Measurements from ENCODE around the gene NUTM2F.
"Not testable (repeated sequence)": the region's sequence is repeated elsewhere in the genome, so short reads cannot be mapped to it uniquely, and the experiment has no call there.

NUTM2F gene

GRCh38 chr9:94277885-94278536 lies 50.4 kb downstream of the NUTM2F start:
- no peak for DNase-seq (ENCODE audit: low read depth)
- TF ChIP-seq CTCF (IDR thresholded peaks at IDR 0.05; ENCODE audit: control insufficient read depth, insufficient read depth, low read depth, low read length, missing control alignments): no peak
- no peak overlapping the region for H3K4me3 ChIP-seq (ENCODE audit: control insufficient read depth, low read depth, low read length)

DNA sequence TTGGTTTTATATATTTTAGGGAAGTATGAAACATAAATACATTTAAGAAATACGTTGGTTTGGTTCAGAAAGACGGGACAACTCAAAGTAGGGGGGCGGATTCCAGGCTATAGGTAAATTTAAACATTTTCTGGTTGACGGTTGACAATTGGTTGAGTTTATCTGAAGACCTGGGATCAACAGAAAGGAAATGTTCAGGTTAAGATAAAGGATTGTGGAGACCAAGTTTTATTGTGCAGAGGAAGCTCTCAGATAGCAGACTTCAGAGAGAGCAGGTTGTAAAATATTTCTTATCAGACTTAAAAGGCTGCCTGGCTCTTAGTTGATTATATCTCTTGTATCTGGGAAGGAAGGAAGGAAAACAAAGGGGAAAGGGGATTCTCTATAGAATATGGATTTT lies 51.4 kb downstream of the NUTM2F start:
- H3K4me3 ChIP-seq (ENCODE audit: control insufficient read depth, low read depth, low read length); DNase-seq (ENCODE audit: low read depth): not testable (repeated sequence)

DNA sequence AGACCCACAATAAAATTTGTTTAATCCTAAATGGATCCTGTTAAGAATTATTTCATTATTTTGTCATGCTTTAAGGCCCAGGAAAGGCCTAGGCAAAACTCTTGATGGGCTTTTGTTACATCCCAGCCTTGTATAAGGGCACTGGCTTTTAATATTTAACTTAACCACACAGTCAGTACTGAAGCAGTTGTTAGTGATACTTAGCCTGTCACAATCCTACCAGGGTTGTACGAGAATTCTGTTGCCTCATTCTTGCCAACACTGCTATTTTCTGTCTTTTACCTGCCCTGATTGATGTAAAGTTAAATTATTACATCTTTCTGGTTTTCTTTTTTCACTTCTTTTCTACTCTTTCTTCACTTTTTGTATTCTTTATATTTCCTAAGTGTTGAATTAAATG lies 58.4 kb downstream of the NUTM2F start:
- no peak for DNase-seq (ENCODE audit: low read depth)
- no peak for TF ChIP-seq CTCF (IDR thresholded peaks at IDR 0.05; ENCODE audit: control insufficient read depth, insufficient read depth, low read depth, low read length, missing control alignments)
- no peak overlapping the region for H3K4me3 ChIP-seq (ENCODE audit: control insufficient read depth, low read depth, low read length)

DNA sequence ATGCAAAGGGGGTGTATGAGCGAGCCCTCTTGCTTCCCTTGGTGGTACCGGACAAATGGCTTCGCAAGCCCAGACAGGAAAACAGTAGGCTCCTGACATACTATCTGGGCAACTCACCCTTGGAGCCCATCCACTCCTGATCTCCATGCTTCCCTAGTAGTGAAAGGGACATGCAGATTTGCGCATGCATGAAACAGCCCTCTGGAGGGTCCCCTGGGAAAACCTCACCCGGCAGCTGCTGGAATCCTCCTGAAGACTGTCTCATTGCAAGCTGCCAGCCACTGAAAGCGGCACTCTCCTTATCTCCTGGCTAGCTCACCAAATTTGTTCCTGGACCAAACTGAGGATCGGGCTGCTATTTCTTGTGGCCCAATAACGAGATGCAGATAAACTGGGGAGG lies 59.2 kb downstream of the NUTM2F start:
- no peak for TF ChIP-seq CTCF (IDR thresholded peaks at IDR 0.05; ENCODE audit: control insufficient read depth, insufficient read depth, low read depth, low read length, missing control alignments)
- no peak for DNase-seq (ENCODE audit: low read depth)
- H3K4me3 ChIP-seq (ENCODE audit: control insufficient read depth, low read depth, low read length): no peak overlapping the region
